Heart left ventricle (tissue), 16 donors: ENCODE measurements around the gene SLC10A6. TPM values are rescaled to one million over a fixed set of nuclear protein-coding genes. Genes with fewer than 3 reads are reported as not detected.
A peak's percentile ranks its signal among the peaks of the same experiment; 100 is the strongest.
"Not testable (repeated sequence)": the region's sequence is repeated elsewhere in the genome, so short reads cannot be mapped to it uniquely, and the experiment has no call there.

Experiments used
- ATAC-seq, 4 donors: fragments of 200-7000 bp; cut with Tn5 transposase; one replicate each; pipeline ENCODE4 v1.9.1; 2020 to 2022; ENCODE audit warnings: moderate library complexity in 4 of 4, mild to moderate bottlenecking in 3 of 4, moderate number of reproducible peaks in 1 of 4
- DNase-seq, 5 donors: peaks; one replicate each; pipeline ENCODE4 v3.0.0-alpha.2; 2020
- H3K27ac ChIP-seq, 12 donors: fragments of 200-600 bp; sonication (generic) in 4 of 12; one replicate each; pipeline versions ENCODE4 v1.5.0 to v1.8.0; 2016 to 2022; ENCODE audit warnings: mild to moderate bottlenecking in 2 of 12
- H3K27me3 ChIP-seq, 9 donors: fragments of 200-600 bp; sonication (generic) in 2 of 9; one replicate each; pipeline versions ENCODE4 v1.5.1 to v1.8.0; 2016 to 2022; ENCODE audit warnings: mild to moderate bottlenecking in 3 of 9
- H3K36me3 ChIP-seq, 9 donors: fragments of 200-600 bp; sonication (generic) in 2 of 9; one replicate each; pipeline versions ENCODE4 v1.5.0 to v1.8.0; 2018 to 2022; ENCODE audit warnings: mild to moderate bottlenecking in 2 of 9
- H3K4me1 ChIP-seq, 12 donors: fragments of 200-600 bp; sonication (generic) in 4 of 12; one replicate each; pipeline versions ENCODE4 v1.5.0 to v1.8.0; 2016 to 2022; ENCODE audit warnings: mild to moderate bottlenecking in 3 of 12
- H3K4me3 ChIP-seq, 12 donors: fragments of 200-600 bp; sonication (generic) in 4 of 12; one replicate each; pipeline versions ENCODE4 v1.5.0 to v1.8.0; 2017 to 2022; ENCODE audit warnings: mild to moderate bottlenecking in 9 of 12, moderate library complexity in 4 of 12
- H3K9me3 ChIP-seq, 12 donors: fragments of 200-600 bp; sonication (generic) in 4 of 12; one replicate each; pipeline versions ENCODE4 v1.5.0 to v1.8.0; 2016 to 2022; ENCODE audit warnings: mild to moderate bottlenecking in 1 of 12
- CTCF ChIP-seq, 12 donors: fragments of 200-600 bp; sonication (generic) in 4 of 12; IDR thresholded peaks; one replicate each; pipeline versions ENCODE4 v1.5.0 to v1.8.0; 2018 to 2022; ENCODE audit warnings: antibody characterized with exemption in 12 of 12, mild to moderate bottlenecking in 5 of 12
- POLR2A ChIP-seq, 2 donors: fragments of 450-650 bp; IDR thresholded peaks; one replicate each; pipeline ENCODE4 v1.6.1; 2017; ENCODE audit warnings: antibody characterized with exemption in 2 of 2, mild to moderate bottlenecking in 2 of 2, moderate library complexity in 2 of 2
- WGBS, 4 donors: extraction: QIAGEN DNeasy Blood & Tissue Kit in 2 of 4; methylation state at CpG; one replicate each; pipeline versions ENCODE4 v1.1.5 to v1.1.7; 2013 to 2018; 5-methylcytosine and 5-hydroxymethylcytosine counted together
- intact Hi-C, 10 donors: fragments of 100-400 bp; cut with DNase I; formaldehyde crosslinking; loops; one replicate each; pipeline versions ENCODE4 v1.11.1 to v1.14.2; 2022
- polyA plus RNA-seq, 2 donors: library from polyadenylated mRNA; stranded (reverse); fragments of 200-250 nt; gene quantifications; one replicate each; pipeline ENCODE4 v1.2.3, GENCODE V29; 2013
- total RNA-seq, 9 donors: library from RNA; depleted of rRNA in 2 of 9; stranded (reverse); fragments of >200 nt in 2 of 9; fragmentation: NEBNext Ultra II Directional in 3 of 9; extraction: Animal tissue kit (Norgen Biotek cat#: 25700) in 3 of 9; gene quantifications; one replicate each; pipeline versions ENCODE4 v1.1.0 to v1.2.4, GENCODE V29; 2016 to 2023
- donor health status: ischemic (EF 13 %, LVEDD 7.1; RV severe dilation, severe dysfunction).
- donor health status: healthy with polysubstance abuse.
- donor health status: DM: no; HTN: yes; CAD: no.
- donor health status: DM: no; HTN: no; CAD: no.
- donor health status: ischemic (EF 25% LVEDD 6.9; RV normal size, moderate dysfunction).
- donor health status: ischemic (EF 25% LVEDD 5.7; RV mildly dilated, moderate dysfunction).
- donor health status: healthy.
- donor health status: DM: yes; HTN: yes; CAD: no.
- donor health status: ischemic (EF 35%, LVEDD 5.7; RV mildly dilated, moderate dysfunction).
- donor health status: nonischemic (EF 11% LVEDD 7.7; RV severe dilation, severe dysfunction).
- donor health status: DM: yes; HTN: yes; CAD: no.
- donor health status: PGD.
- donor health status: ischemic (EF 29% LVEDD 5.4; RV normal size, mild dysfunction).
- donor health status: nonischemic (EF 23%, LVEDD 6.1; RV moderate dilation, normal function).

SLC10A6 gene
- total and polyA plus RNA-seq, 11 donors: 0.30 to 2.0 (median 0.53) TPM; not detected in 1

GRCh38 chr4:86876894-86877685 lies 27.9 kb upstream of the SLC10A6 start:
- WGBS, 4 donors: 72 to 93% (median 87%) methylated on average over 4 of the region's 4 CpGs
- no peak overlapping the region for H3K4me3 ChIP-seq
- no peaks in the 10 kb centered on the region for H3K36me3 ChIP-seq
- ATAC-seq (no peak), DNase-seq (no peak)
- intact Hi-C loops: no loop called here
- peak overlapping the region in 3 of 12 donors; percentile 3 to 21 (median 15) for H3K27ac ChIP-seq
- H3K4me1 ChIP-seq: peaks cover 0 to 2% (median 0%) of the 10 kb centered on the region in 12 donors
- H3K9me3 ChIP-seq: peaks cover 0 to 26% (median 15%) of the 10 kb centered on the region in 12 donors
- TF ChIP-seq POLR2A (IDR thresholded peaks at IDR 0.05) (no peak), CTCF (IDR thresholded peaks at IDR 0.05) (no peak)
- no peaks in the 10 kb centered on the region for H3K27me3 ChIP-seq

- DNase-seq, H3K36me3 ChIP-seq, H3K4me3 ChIP-seq, H3K4me1 ChIP-seq, intact Hi-C loops, H3K27me3 ChIP-seq, H3K27ac ChIP-seq: not testable (repeated sequence)
- H3K9me3 ChIP-seq: peaks cover 0 to 20% (median 14%) of the 10 kb centered on the region in 12 donors
- 82 to 87% (median 84%) methylated on average over 4 of the region's 4 CpGs for WGBS, 4 donors
- peak in 1 of 4 donors; percentile 43 for ATAC-seq
These were observed 26.3 kb upstream of the SLC10A6 start for GRCh38 chr4:86875436-86875835.

GRCh38 chr4:86872135-86872534 lies 23.0 kb upstream of the SLC10A6 start:
- ATAC-seq: no peak
- intact Hi-C loops: no loop called here
- Histone ChIP-seq H3K27me3 (no peaks in the 10 kb centered on the region), H3K4me3 (peak overlapping the region in 1 of 12 donors; percentile 11), H3K9me3 (no peaks in the 10 kb centered on the region), H3K27ac (peak overlapping the region in 1 of 12 donors; percentile 33), H3K36me3 (no peaks in the 10 kb centered on the region), H3K4me1 (no peaks in the 10 kb centered on the region)
- no peak for DNase-seq
- 71 to 75% (median 73%) methylated on average over 4 of the region's 4 CpGs for WGBS, 4 donors
- TF ChIP-seq POLR2A (IDR thresholded peaks at IDR 0.05) (no peak), CTCF (IDR thresholded peaks at IDR 0.05) (no peak)

- DNase-seq: no peak
- no peaks in the 10 kb centered on the region for H3K4me1 ChIP-seq
- no peak overlapping the region for H3K4me3 ChIP-seq
- intact Hi-C loops: no loop called here
- no peaks in the 10 kb centered on the region for H3K27me3 ChIP-seq
- 72 to 82% (median 74%) methylated on average over 9 of the region's 9 CpGs for WGBS, 4 donors
- TF ChIP-seq CTCF (IDR thresholded peaks at IDR 0.05) (no peak), POLR2A (IDR thresholded peaks at IDR 0.05) (no peak)
- no peaks in the 10 kb centered on the region for H3K9me3 ChIP-seq
- H3K36me3 ChIP-seq: no peaks in the 10 kb centered on the region
- ATAC-seq: no peak
- H3K27ac ChIP-seq: no peak overlapping the region
These were observed 21.4 kb upstream of the SLC10A6 start for GRCh38 chr4:86870442-86871069.
